ENCODE data around the gene PREX1.
A peak's percentile ranks its signal among the peaks of the same experiment; 100 is the strongest.

Gene PREX1

GRCh38 chr20:48747840-48748414 lies 79.9 kb downstream of the PREX1 start:
- no peak for DNase-seq

GRCh38 chr20:48745330-48745729 lies 82.5 kb downstream of the PREX1 start:
- no peak for DNase-seq

- no peak for DNase-seq
These were observed 83.3 kb downstream of the PREX1 start for GRCh38 chr20:48744515-48744914.

GRCh38 chr20:48743807-48744206 lies 84.0 kb downstream of the PREX1 start:
- DNase-seq: no peak

GRCh38 chr20:48742912-48743680 lies 84.7 kb downstream of the PREX1 start:
- no peak for DNase-seq

GRCh38 chr20:48742233-48742632 lies 85.6 kb downstream of the PREX1 start:
- no peak for DNase-seq

- DNase-seq: no peak
These were observed 86.1 kb downstream of the PREX1 start for GRCh38 chr20:48741669-48742068.

- DNase-seq: no peak
These were observed 87.1 kb downstream of the PREX1 start for GRCh38 chr20:48740712-48741111.

- DNase-seq: no peak
These were observed 87.5 kb downstream of the PREX1 start for GRCh38 chr20:48740292-48740649.

GRCh38 chr20:48739395-48740291 lies 88.2 kb downstream of the PREX1 start:
- no peak for DNase-seq

GRCh38 chr20:48738399-48739304 lies 89.1 kb downstream of the PREX1 start:
- DNase-seq: peak; percentile 75

- DNase-seq: no peak
These were observed 89.8 kb downstream of the PREX1 start for GRCh38 chr20:48738094-48738398.

- DNase-seq: no peak
These were observed 90.2 kb downstream of the PREX1 start for GRCh38 chr20:48737434-48738093.

GRCh38 chr20:48736636-48737035 lies 91.2 kb downstream of the PREX1 start:
- DNase-seq: no peak

- no peak for DNase-seq
These were observed 91.6 kb downstream of the PREX1 start for GRCh38 chr20:48736231-48736630.

GRCh38 chr20:48735112-48735511 lies 92.7 kb downstream of the PREX1 start:
- DNase-seq: no peak

GRCh38 chr20:48734104-48734749 lies 93.6 kb downstream of the PREX1 start:
- no peak for DNase-seq

- no peak for DNase-seq
These were observed 94.5 kb downstream of the PREX1 start for GRCh38 chr20:48733296-48733790.

GRCh38 chr20:48732081-48732829 lies 95.5 kb downstream of the PREX1 start:
- no peak for DNase-seq

- DNase-seq: no peak
These were observed 96.3 kb downstream of the PREX1 start for GRCh38 chr20:48731536-48731935.

GRCh38 chr20:48730977-48731376 lies 96.8 kb downstream of the PREX1 start:
- DNase-seq: no peak

All from femur (tissue), 1 donor.